H1 (cell line): ENCODE measurements around the gene NAGLU. TPM values are rescaled to one million over a fixed set of nuclear protein-coding genes. Genes with fewer than 3 reads are reported as not detected.

Experiments used
- E2F6 ChIP-seq: IDR thresholded peaks from 2 replicates; pipeline ENCODE4 v1.6.1; 2012; ENCODE audit warnings: inconsistent platforms
- KDM1A ChIP-seq: fragments of 200-600, 300-600 bp; sonication (generic); IDR thresholded peaks from 2 replicates; pipeline ENCODE4 v1.7.1; 2016; ENCODE audit warnings: mild to moderate bottlenecking, low read length, borderline replicate concordance
- TBP ChIP-seq: IDR thresholded peaks from 2 replicates; pipeline ENCODE4 v1.6.1; 2011; ENCODE audit warnings: low read depth, low read length, improper control_type of control experiment
- polyA plus RNA-seq, 7 experiments: library from polyadenylated mRNA; depleted of rRNA in 3 of 7; stranded (reverse) in 5 of 7; unstranded in 2 of 7; fragments of >200 nt in 5 of 7; fragments of 200-250 nt in 2 of 7; gene quantifications; 1 replicate in 5 of 7; 2 replicates in 1 of 7; 4 replicates in 1 of 7; pipeline versions ENCODE4 v1.2.1 to v1.2.3, GENCODE V29; 2011 to 2013; ENCODE audit warnings: missing spikeins in 2 of 7, mixed read lengths in 2 of 7
- total RNA-seq: library from RNA; stranded (reverse); fragmentation: NEBNext Ultra II Directional; extraction: Animal tissue kit (Norgen Biotek cat#: 25700); gene quantifications from 2 replicates; pipeline ENCODE4 v1.2.1, GENCODE V29; 2021

The NAGLU gene
- total and polyA plus RNA-seq, 2 of the 8 experiments (the other 6 are each of a cell fraction or from before 2014, with no cell fraction given), result 21.3 to 21.6 TPM

GRCh38 chr17:42535155-42536047, 640 bp upstream of the NAGLU start (continued):
- TF ChIP-seq TBP (no peak), E2F6 (no peak), KDM1A (no peak)
